ENCODE measurements around the gene PARK7.

- TF ChIP-seq POLR2A (IDR thresholded peaks at IDR 0.05) (no peak), CTCF (IDR thresholded peaks at IDR 0.05 in 4 of 5, conservative IDR thresholded peaks at IDR 0.05 in 1 of 5) (no peak)
Measured at GRCh38 chr1:7928247-7928646, 33.3 kb upstream of the PARK7 start.

All from gastrocnemius medialis (tissue), 4 donors.